Ishikawa (cell line): Measurements from ENCODE around the gene CTTNBP2NL.

Experiments
- CEBPB ChIP-seq: IDR thresholded peaks from 2 replicates; pipeline ENCODE4 v1.6.1; 2012
- CREB1 ChIP-seq: IDR thresholded peaks from 2 replicates; pipeline ENCODE4 v1.6.1; 2012; ENCODE audit warnings: low read depth
- EP300 ChIP-seq: IDR thresholded peaks from 2 replicates; pipeline ENCODE4 v1.6.1; 2012; ENCODE audit warnings: borderline replicate concordance
- NFIC ChIP-seq: IDR thresholded peaks from 2 replicates; pipeline ENCODE4 v1.6.1; 2012
- RAD21 ChIP-seq: IDR thresholded peaks from 2 replicates; pipeline ENCODE4 v1.6.1; 2012; ENCODE audit warnings: low read depth
- TAF1 ChIP-seq: IDR thresholded peaks from 2 replicates; pipeline ENCODE4 v1.6.1; 2012; ENCODE audit warnings: low read depth, mild to moderate bottlenecking
- TEAD4 ChIP-seq: IDR thresholded peaks from 2 replicates; pipeline ENCODE4 v1.6.1; 2012
- TF ChIP-seq, protein P1 (sequence below): IDR thresholded peaks from 2 replicates; pipeline ENCODE4 v1.6.1; 2012
- TF ChIP-seq, protein P2 (sequence below): IDR thresholded peaks from 2 replicates; pipeline ENCODE4 v1.6.1; 2012; ENCODE audit warnings: low read depth, mild to moderate bottlenecking

DNA sequence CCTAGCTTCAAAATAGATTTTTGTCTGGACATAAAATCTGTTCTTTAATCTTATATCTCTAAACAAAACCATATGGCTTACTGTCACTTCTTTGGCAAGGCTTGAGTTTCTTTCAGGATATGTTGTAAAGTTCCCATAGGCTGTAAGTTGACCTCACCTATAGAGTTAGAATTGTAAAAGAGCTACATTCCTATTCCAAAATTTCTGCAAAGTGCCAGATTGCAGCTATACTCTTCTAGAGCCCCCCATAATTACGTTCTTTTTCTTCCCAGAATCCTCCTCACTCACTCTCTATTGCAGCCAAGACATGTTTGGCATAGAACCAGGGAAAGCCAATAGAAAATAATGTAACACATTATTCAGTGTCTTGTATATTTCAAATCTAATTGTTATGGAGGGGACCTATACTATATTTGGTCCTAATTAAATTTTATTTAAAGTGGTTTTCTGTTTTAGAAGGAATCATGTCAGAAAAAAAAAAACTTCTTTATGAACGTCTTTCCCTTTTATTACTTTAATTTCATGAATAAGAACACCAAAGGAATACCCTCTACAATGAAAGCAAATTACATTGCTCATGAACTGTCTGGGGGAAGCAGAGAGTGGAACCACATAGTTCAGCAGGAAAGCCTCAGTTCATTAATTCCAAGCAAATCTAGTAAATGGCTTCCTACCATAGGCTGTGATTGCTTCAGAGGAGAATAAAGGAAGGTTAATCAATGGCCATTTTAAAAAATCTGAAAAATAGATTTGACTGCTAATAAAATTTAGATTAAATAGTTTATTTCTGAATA is 22.3 kb downstream of the CTTNBP2NL start:
- TF ChIP-seq CEBPB, result no peak
- no peak for TF ChIP-seq TEAD4
- no peak for TF ChIP-seq CREB1
- no peak for TF ChIP-seq TAF1
- no peak for TF ChIP-seq RAD21
- TF ChIP-seq, protein P1, sequence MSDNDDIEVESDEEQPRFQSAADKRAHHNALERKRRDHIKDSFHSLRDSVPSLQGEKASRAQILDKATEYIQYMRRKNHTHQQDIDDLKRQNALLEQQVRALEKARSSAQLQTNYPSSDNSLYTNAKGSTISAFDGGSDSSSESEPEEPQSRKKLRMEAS, result no peak
- TF ChIP-seq EP300, result no peak
- TF ChIP-seq, protein P2, sequence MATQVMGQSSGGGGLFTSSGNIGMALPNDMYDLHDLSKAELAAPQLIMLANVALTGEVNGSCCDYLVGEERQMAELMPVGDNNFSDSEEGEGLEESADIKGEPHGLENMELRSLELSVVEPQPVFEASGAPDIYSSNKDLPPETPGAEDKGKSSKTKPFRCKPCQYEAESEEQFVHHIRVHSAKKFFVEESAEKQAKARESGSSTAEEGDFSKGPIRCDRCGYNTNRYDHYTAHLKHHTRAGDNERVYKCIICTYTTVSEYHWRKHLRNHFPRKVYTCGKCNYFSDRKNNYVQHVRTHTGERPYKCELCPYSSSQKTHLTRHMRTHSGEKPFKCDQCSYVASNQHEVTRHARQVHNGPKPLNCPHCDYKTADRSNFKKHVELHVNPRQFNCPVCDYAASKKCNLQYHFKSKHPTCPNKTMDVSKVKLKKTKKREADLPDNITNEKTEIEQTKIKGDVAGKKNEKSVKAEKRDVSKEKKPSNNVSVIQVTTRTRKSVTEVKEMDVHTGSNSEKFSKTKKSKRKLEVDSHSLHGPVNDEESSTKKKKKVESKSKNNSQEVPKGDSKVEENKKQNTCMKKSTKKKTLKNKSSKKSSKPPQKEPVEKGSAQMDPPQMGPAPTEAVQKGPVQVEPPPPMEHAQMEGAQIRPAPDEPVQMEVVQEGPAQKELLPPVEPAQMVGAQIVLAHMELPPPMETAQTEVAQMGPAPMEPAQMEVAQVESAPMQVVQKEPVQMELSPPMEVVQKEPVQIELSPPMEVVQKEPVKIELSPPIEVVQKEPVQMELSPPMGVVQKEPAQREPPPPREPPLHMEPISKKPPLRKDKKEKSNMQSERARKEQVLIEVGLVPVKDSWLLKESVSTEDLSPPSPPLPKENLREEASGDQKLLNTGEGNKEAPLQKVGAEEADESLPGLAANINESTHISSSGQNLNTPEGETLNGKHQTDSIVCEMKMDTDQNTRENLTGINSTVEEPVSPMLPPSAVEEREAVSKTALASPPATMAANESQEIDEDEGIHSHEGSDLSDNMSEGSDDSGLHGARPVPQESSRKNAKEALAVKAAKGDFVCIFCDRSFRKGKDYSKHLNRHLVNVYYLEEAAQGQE, result no peak
- TF ChIP-seq NFIC, result no peak
